Activated T-helper 1 cell treated with anti-CD3 and anti-CD28 coated beads, Interleukin-2, amount 50 U/mL, for 16 hours (primary cell): ENCODE data around the gene CHST8.
"Not testable (repeated sequence)": the region's sequence is repeated elsewhere in the genome, so short reads cannot be mapped to it uniquely, and the experiment has no call there.

ENCODE experiments used
- DNase-seq, 2 donors: peaks; one replicate each; pipeline ENCODE4 v3.0.0-alpha.2; 2020; ENCODE audit warnings: low read depth in 1 of 2, low spot score in 1 of 2

CHST8 gene

GRCh38 chr19:33621811-33622504 lies at the start of gene CHST8:
Gene CHST8, plus strand, starts transcription at chr19:33621953. Its CDS starts 67,309 bp downstream, at chr19:33689262.
- DNase-seq = no peak

- no peak for DNase-seq
These were observed 48.8 kb upstream of the CHST8 start for GRCh38 chr19:33572929-33573328.

GRCh38 chr19:33574824-33575223 lies 46.9 kb upstream of the CHST8 start:
- DNase-seq = no peak

GRCh38 chr19:33578697-33579096 lies 43.1 kb upstream of the CHST8 start:
- no peak for DNase-seq

- DNase-seq = no peak
These were observed 41.6 kb upstream of the CHST8 start for GRCh38 chr19:33580026-33580644.

- no peak for DNase-seq
These were observed 41.1 kb upstream of the CHST8 start for GRCh38 chr19:33580645-33581037.

- DNase-seq = no peak
These were observed 38.8 kb upstream of the CHST8 start for GRCh38 chr19:33582914-33583313.

- DNase-seq = no peak
These were observed 34.6 kb upstream of the CHST8 start for GRCh38 chr19:33587150-33587549.

- no peak for DNase-seq
These were observed 31.5 kb upstream of the CHST8 start for GRCh38 chr19:33590224-33590623.

- no peak for DNase-seq
These were observed 26.0 kb upstream of the CHST8 start for GRCh38 chr19:33595783-33596182.

GRCh38 chr19:33601583-33601982 lies 20.2 kb upstream of the CHST8 start:
- no peak for DNase-seq

GRCh38 chr19:33602576-33603204 lies 19.1 kb upstream of the CHST8 start:
- no peak for DNase-seq

GRCh38 chr19:33603377-33603776 lies 18.4 kb upstream of the CHST8 start:
- no peak for DNase-seq

GRCh38 chr19:33604651-33605050 lies 17.1 kb upstream of the CHST8 start:
- DNase-seq = no peak

- DNase-seq = not testable (repeated sequence)
These were observed 15.9 kb upstream of the CHST8 start for GRCh38 chr19:33605803-33606295.

GRCh38 chr19:33606556-33606955 lies 15.2 kb upstream of the CHST8 start:
- no peak for DNase-seq

- no peak for DNase-seq
These were observed 12.4 kb upstream of the CHST8 start for GRCh38 chr19:33609353-33609752.

- DNase-seq = no peak
These were observed 11.2 kb upstream of the CHST8 start for GRCh38 chr19:33610588-33610987.

GRCh38 chr19:33612928-33613619 lies 8.7 kb upstream of the CHST8 start:
- no peak for DNase-seq

- DNase-seq = no peak
These were observed 8.1 kb upstream of the CHST8 start for GRCh38 chr19:33613620-33614000.

- DNase-seq = no peak
These were observed 5.4 kb upstream of the CHST8 start for GRCh38 chr19:33616346-33616745.

GRCh38 chr19:33616857-33617256 lies 4.9 kb upstream of the CHST8 start:
- DNase-seq = no peak
